Fibroblast of gingiva (primary cell): Measurements from ENCODE around the gene ATP2B1.

ENCODE experiments used
- DNase-seq: peaks from one replicate; pipeline ENCODE4 v3.0.0-alpha.2; 2011; ENCODE audit warnings: low read depth

ATP2B1 gene

DNA sequence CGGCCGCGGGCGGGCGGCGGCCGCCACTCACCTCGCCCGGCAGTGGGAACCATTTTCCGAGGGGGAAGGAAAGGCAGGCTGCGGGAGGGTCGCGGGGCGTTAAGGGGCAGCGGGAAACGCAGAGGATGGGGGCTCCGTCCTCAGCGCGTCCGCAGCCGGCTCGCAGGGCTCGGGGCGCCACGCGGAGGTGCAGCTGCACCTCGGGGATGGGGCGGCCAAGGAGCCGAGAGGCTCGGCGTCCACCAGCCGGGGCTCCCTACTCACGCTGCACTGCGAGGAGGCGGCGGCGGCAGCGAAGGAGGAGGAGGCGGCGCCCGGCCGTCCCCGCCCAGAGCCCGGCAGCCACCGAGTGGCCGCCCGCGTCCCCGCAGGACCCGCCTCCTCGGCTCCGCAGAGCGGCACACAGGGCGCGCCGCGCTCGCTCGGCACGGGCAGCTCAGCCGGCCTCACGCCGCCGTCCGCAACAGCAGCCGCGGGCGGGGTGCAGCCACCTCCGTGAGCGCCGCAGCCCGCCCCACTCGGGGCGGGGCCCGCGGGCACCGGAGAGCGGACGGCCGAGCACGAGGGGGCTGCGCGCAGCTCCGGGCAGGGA, at the start of gene ATP2B1:
Gene ATP2B1, minus strand, starts transcription at position 274 of the 592 bp plus-strand sequence. CDS start 52,952 bp downstream, outside the sequence.
- peak; percentile 91 for DNase-seq

DNA sequence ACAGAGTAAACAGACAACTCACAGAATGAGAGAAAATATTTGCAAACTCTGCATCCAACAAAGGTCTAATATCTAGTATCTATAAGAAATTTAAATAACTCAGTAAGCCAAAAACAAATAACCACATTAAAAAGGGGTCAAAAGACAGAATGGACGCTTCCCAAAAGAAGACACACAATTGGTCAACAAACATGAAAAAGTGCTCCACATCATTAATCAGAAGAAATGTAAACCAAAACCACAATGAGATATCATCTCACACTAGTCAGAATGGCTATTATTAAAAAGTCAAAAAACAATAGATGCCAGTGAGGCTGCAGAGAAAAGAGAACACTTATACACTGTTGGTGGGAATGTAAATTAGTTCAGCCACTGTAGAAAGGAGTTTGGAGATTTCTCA, 49.3 kb upstream of the ATP2B1 start:
- DNase-seq = peak; percentile 34

DNA sequence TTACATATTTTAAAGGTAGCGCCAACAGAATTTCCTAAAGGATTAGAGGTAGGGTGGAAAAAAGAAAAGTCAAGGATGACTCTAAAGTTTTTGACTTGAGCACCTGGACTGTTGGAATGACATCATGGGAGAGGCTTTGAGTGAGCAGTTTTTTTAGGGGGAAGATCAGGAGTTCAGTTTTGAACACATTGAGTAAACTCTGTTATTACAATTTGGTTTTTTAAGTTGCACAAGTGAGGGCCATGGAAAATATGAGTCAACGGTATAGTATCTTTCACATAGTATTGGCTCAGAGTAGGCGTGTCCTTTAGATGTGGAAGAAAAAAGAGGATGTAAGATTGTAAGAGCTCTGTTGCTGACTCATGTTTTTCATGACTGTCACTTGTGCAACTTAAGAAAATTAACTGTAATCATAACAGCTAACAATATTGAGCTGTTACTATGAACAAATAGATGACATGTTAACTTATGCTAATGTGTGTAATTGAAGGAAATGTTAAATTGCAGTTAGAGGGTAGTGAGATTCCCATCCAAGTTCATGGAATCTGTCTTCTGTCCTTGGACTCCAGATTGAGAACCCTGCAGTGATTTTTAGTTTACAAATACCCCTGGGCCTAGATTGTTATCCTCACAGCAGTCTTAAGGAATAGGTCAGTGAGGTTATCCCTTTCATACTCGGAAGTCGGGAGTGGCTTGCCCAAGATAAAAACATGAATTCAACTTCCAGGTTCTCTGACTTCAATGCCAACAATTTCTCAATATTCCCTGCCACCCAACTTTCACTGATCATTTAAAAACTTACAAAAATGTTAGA, 48.2 kb upstream of the ATP2B1 start:
- peak; percentile 100 for DNase-seq

DNA sequence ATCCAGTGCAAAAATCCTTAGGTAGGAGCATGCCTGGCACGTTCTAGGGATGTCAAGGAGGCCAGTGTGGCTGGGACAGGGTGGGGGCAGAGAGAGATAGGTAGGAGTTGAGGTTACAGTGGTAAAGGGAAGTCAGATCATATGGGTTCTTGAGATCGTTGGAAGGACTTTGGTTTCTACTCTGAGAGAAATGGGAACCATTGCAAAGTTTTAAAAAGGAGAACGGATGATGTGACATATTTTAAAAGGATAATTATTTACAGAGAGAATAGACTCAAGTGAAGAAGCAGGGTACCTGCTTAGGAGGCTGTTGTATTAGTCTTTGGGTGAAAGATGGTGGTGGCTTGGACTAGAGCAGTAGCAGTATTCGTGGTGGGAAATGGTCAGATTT, 47.6 kb upstream of the ATP2B1 start:
- no peak for DNase-seq

DNA sequence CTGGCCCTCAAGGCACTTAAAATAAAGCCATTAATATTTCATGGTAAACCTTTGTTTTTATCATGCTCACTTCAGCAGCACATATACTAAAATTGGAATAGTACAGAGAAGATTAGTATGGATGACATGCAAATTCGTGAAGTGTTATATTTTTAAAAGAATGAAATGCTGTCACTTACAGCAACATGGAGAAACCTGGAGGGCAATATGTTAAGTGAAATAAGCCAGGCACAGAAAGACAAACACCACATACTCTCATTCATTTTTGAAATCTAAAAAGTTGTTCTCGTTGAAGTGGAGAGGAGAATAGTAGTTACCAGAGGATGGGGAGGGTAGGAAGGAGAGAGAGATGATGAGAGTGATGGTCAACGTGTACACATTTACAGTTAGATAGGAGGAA, 45.4 kb upstream of the ATP2B1 start:
- no peak for DNase-seq

DNA sequence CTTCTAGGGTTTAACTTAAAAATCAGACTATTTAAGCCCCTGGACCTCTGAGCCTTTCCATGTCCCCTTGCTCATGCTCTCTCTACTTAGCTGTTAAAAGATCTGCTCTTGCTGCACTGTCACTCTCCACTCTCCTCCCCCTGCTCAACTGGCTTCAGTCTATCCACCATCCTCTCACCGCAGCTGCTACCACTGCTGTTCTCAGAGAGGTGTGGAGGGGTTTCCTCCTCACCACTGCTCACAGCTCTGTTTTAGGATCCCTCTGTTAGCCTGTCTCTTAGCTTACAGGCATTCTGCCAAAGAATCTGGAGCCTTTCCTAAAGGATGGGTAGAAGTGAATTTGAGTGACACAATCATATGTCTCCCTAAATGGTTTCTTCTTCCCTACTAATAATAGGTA, 43.7 kb upstream of the ATP2B1 start:
- DNase-seq = peak; percentile 4

DNA sequence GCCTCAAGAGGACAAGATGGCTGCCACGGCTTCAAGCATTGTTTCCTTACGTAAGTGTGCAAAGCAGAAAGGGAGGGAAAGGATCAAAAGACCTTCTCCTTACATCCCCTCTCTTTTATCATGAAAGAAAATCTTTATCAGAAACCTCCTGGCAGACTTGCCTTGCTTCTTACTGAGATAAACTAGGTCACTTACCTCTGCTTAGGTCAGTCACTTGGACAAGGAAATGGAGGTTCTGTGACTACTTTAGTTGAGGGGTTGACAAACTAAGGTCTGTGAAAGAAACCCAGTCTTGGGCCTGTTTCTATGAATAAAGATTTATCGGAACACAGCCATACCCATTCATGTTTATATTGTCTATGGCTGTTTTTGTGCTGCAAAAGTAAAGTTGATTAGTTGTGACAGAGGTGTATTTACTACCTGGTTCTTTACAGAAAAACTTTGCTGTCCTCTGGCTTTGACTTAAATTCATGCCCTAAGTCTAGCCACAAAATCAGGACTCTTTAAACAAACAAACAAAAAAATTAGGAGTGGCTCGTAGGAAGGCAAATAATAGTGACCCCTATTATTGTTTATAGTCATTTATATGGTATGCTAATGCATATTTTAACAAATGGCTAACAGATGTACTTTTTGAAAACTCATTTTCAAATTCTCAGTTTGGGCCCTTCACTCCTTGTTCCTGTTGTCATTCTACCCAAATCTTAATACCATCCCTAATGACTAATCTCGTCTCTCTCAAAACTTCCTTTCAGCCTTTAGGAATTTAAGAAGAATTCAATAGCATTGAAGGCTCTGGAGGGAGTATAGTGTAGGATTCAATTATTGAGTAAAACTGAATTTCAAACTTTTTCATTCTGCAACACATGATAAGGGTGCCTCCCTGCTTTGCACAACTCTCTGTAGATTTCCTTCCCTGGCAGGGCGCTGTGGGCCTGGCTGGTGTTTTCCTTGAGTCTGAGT, 42.0 kb upstream of the ATP2B1 start:
- peak; percentile 95 for DNase-seq

DNA sequence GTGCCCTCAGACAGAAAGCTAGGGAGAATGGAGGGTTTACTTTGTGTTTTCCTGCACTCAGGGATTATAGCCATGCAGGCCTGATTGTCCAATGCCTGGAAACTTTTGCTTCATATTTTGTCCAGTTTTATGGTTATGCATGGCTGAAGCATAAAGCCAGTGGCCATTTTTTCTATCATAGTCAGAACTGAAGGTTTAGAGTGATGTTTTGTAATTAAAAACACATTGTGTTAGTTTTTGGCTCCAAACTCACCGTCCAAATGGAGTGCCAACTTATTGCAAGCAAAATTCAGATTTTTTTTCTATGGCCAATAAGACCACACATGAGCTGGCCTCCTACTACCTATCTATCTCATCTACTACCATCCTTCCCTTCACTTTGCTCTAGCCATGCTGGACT, 40.2 kb upstream of the ATP2B1 start:
- DNase-seq = peak; percentile 39

DNA sequence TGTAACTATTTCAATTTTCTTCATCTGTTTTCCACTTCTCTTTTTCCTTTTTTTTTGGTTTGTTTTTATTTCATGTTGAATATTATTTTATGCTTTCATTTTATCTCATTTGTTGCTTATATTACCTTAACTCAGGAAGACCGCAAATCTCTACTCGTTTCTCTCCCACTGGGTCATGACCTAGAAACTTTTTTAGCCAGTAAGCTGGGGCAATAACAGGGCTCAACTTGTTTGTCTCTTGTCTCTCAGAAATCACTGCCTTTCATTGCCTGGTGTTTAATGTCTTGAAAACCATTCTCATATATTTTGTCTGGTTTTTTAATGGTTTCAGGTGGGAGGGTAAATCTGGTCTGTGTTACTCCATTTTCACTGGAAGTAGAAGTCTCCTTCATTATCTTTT, 36.6 kb upstream of the ATP2B1 start:
- no peak for DNase-seq

DNA sequence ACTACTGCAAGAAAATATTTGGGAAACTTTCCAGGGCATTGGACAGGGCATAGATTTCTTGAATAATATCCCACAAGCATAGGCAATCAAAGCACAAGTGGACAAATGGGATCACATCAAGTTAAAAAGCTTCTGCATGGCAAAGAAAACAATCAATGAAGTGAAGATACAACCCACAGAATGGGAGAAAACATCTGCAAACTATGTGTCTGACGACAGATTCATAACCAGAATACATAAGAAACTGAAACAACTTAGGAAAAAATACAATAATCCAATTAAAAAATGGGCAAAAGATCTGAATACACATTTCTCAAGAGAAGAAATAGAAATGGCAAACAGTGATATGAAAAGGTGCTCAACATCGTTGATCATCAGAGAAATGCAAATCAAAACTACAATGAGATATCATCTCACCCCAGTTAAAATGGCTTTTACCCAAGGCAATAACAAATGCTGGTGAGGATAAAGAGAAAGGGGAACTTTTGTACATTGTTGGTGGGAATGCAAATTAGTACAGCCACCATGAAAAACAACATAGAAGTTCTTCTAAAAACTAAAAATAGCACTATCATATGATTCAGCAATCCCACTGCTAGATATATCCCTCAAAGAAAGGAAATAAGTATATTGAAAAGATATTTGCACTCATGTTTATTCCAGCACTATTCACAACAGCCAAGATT, 33.8 kb upstream of the ATP2B1 start:
- no peak for DNase-seq

DNA sequence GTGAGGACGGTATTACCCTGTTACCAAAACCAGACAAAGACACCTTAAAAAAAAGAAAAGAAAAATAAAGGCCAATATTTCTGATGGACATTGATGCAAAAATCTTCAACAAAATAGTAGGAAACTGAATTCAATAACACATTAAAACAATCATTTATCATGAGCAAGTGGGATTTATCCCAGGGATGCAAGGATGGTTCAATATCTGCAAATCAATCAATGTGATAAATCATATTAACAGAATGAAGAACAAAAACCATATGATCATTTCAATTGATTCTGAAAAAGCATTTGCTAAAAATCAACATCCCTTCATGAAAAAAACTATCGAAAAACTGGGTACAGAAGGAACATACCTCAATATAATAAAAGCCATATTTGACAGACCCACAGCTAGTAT, 32.3 kb upstream of the ATP2B1 start:
- DNase-seq = no peak

DNA sequence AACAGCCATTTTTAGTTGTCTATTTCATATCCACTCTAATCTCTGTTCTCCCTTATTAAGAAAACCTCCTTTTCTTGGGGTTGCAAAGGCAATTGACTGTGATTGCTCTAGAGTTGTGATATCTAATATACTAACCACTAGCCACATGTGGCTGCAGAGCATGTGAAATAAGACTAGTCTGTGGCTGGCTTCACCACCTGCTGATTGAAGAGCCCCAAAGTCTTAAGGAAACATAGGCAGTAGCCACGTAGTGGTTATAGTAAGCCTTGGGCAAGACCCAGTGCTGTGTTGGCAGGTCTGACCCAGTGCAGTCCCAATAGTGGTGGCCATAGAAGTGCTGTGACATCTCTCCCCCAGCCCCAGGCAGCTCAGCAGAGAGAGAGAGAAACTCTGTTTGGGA, 28.4 kb upstream of the ATP2B1 start:
- no peak for DNase-seq

DNA sequence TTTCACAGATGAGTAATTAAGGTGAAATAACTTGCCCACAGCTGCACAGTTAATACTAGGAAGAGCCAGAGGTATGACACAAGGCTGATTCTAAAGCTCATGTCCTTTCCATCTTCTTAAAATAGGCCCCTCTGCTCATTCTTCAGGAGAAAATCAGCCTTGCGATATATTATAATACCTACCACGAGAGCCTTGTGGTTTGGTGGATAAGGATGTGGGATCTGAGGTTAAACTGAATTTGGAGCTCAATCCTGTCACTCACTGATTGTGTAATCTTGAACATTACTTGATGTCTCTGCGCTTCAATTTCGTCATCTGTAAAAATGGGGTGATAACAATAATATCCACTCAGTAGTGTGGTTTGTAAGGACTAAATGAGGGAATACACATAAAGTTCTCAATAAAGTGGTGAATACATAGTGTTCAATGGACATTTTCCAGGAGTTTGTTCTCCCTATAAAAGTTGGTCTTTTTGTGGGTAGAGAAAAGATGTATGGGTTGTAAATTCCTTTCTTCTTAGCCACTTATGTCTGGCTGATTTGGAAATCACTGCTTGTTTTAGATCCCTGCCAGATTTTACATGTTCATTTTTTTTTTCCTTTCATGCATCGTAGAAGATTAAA, 25.1 kb upstream of the ATP2B1 start:
- peak; percentile 90 for DNase-seq

DNA sequence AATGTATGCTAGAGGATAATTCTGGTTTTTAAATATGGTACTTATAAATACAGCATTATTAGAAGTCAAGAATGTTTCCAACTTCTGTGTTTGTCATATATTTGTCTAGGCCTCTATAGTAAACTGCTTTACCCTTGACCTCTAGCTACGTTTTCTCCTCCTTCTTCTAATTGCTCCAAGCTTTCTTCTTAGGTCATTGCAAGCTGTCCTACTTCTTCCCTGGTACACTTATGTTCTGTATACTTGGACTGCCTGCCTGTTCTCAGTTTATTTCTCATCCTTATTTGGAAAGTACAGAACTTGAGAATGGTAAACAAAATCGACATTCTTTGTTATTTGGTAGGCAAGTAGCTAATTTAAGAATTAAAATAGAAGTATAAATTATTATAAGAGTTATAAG, 23.9 kb upstream of the ATP2B1 start:
- peak; percentile 34 for DNase-seq

DNA sequence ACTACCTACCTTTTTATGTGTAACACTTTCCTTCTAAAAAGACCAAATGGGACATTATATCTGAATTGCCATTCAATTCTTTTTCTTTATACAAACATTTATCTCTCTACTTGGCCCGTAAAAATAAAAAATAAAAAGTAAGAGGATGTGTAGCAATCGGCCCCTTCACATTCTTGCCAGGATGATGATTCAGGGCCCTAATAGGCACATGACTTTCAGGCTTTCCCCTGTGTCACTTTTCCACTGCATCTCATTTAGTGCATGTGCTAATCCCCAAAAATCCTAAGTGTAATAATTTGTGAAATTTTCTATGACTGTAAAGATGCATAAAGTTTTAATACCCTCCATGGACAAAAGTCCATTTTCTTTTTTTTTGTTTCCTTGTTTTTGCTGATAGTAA, 23.0 kb upstream of the ATP2B1 start:
- peak; percentile 90 for DNase-seq

DNA sequence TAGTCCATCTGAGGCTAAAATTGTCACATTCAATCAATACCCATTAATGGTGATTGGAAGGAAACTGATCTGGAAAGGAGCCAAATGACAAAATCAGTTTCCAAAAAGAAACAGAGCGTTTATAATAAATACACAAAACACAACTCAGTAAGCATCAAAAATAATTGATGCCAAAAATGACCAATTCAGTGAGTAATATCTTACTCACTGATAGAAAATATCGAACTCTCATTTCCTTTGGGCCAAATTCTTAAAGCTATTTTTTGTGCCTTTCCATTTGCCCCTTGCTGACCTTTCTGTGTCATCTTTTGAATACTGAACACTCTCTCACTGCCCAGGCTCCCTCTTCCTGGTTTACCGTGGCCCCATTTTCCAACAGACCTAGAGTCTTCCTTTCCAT, 22.5 kb upstream of the ATP2B1 start:
- DNase-seq = peak; percentile 29

DNA sequence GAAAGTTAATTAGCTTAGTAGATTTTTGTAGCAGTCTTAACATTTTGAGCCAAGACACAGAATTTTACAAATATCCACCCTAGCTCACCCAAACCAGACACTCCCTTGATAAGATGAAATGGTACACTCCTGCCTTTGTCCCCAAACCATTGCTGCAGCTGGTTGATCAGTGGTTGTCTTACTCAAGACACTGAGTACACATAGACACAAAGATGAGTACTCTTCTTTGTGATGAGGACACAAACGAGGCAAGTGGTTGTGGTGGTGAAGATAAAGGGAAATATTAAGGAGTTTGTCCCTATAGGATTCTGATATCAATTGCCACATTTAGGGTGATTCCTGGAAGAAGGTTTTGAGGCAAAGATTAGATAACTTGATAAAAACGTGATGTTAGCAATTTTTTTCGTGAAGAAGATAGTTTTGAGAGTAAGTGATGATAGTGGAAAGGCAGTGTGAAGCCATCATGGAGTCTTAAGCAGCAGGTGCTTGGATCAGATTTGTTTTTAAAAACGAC, 21.4 kb upstream of the ATP2B1 start:
- no peak for DNase-seq

DNA sequence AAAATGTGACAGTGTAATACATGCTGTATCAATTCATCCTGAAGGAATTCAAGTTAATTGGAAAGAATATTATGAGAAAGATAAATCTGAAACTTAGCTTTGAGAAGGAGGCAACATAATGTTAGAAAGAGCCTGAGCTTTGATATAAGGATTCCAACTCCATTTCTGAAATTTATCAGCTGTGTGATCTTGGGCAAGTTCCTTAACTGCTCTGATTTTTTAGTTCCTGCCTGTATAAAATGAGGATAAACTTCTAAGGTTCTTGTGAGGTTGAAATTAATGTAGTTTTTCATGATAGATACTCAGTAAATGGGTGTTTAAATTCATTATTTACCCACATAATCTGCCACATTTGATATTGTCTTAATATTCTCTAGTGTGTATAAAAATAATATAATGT, 14.6 kb upstream of the ATP2B1 start:
- no peak for DNase-seq

DNA sequence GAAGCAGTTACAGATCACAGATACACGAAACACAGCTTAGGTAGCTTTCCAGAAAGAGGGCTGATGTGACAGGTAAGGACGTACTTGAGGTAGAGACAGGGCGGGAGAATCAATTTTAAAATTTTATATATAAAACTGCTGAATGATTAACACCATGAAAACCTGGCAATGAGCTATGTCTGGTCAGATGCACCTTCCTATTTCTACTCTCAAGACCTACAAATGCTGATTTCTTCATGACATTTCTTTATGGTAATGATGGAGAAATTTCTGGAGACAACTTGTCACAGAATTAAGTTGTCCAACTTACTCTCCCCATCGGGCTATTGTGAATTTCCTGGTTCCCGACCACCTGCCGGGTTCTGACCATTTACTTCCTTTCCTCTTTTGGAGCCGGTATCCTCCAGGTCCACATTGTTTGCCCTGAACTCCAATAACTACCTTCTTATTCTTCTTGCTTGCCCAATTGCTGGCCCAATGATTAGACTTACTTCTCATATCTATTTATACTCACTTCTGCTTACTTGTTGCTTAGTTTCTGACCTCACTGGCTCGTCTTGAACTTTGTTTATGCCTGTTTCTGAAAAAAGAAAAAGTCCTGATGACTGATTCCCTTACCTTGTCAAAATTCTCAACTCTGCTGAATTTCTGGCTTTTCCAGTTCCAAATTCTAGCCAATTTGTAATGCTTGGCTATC, 12.8 kb upstream of the ATP2B1 start:
- no peak for DNase-seq

DNA sequence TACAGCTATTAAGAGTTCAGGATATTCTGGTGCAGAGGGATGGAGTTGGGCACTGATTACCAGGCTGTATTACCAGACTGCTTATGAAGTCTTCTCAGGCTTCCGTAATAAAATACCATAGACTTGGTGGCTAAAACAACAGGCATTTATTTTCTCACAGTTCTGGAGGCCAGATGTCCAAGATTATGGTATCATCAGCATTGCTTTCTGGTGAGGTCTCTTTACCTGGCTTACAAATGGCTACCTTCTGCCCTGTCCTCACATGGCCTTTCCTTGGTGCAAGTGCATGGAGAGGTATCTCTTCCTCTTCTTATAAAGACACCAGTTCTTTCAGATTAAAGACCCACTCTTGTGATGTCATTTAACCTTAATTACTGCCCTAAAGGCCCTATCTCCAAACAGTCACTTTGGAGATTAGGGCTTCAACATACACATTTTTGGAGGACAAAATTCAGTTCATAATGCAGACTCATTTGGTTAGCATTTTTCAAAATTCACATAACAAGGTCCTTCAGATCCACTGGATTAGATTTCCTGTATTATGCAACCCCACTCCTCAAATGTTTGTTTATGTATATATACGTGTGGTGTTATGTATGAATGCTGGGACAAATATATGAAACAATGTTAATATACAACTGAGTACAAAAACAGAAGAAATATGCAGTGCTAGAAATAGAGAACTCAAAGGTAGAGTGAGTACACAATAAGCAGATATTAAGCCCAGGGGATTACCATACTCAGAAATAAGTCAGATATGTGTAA, 9.3 kb upstream of the ATP2B1 start:
- peak; percentile 16 for DNase-seq
